HCT116 (cell line): ENCODE measurements around the gene POU3F1.

Source experiments
- CTCF ChIP-seq, 3 experiments: fragments of 200-600 bp in 1 of 3; sonication (generic) in 1 of 3; IDR thresholded peaks in 2 of 3; conservative IDR thresholded peaks in 1 of 3; 2 replicates each; pipeline ENCODE4 v1.5.1; 2012 to 2017; ENCODE audit warnings: low read depth in 2 of 3, low read length in 2 of 3, antibody characterized with exemption in 1 of 3, borderline replicate concordance in 1 of 3, control low read depth in 1 of 3, mild to moderate bottlenecking in 1 of 3, mixed read lengths in 1 of 3, mixed run types in 1 of 3, moderate library complexity in 1 of 3; ENCODE audit not compliant: insufficient read depth in 1 of 3
- EZH2 ChIP-seq: fragments of 200-600 bp; sonication (generic); IDR thresholded peaks from 2 replicates; pipeline ENCODE4 v1.6.1; 2017; ENCODE audit warnings: antibody characterized with exemption, mixed run types
- MAX ChIP-seq: IDR thresholded peaks from 2 replicates; pipeline ENCODE4 v1.6.1; 2012
- POLR2A ChIP-seq: IDR thresholded peaks from 2 replicates; pipeline ENCODE4 v1.7.0; 2011; ENCODE audit warnings: borderline replicate concordance; ENCODE audit not compliant: insufficient read depth, insufficient read length; ENCODE audit errors: extremely low read depth
- POLR2AphosphoS5 ChIP-seq: IDR thresholded peaks from 2 replicates; pipeline ENCODE4 v1.6.1; 2011; ENCODE audit warnings: mild to moderate bottlenecking, low read depth, low read length, moderate library complexity
- ZFX ChIP-seq: fragments of 450-650 bp; IDR thresholded peaks from 2 replicates; pipeline ENCODE4 v1.6.1; 2017
- TF ChIP-seq, protein P1 (sequence below): IDR thresholded peaks from 2 replicates; pipeline ENCODE4 v1.6.1; 2012

GRCh38 chr1:38063616-38064015, 17.0 kb upstream of the POU3F1 start:
- TF ChIP-seq POLR2A (no peak), CTCF (IDR thresholded peaks at IDR 0.05 in 2 of 3, conservative IDR thresholded peaks at IDR 0.05 in 1 of 3; ENCODE audit: borderline replicate concordance in 1 of 3, insufficient read depth in 1 of 3, low read depth in 2 of 3, low read length in 2 of 3) (no peak), POLR2AphosphoS5 (no peak), EZH2 (no peak), MAX (no peak), ZFX (no peak)
- TF ChIP-seq, protein P1, sequence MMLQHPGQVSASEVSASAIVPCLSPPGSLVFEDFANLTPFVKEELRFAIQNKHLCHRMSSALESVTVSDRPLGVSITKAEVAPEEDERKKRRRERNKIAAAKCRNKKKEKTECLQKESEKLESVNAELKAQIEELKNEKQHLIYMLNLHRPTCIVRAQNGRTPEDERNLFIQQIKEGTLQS, result no peak
